ENCODE data around the gene STAG3. TPM values are rescaled to one million over a fixed set of nuclear protein-coding genes. Genes with fewer than 3 reads are reported as not detected.

The STAG3 gene
- total RNA-seq, 1 donor from 2014 or later = 1.9 TPM

GRCh38 chr7:100166970-100167911 is 10.5 kb upstream of the STAG3 start:
- H3K27me3 Mint-ChIP-seq (ENCODE audit: unreplicated experiment) = peaks cover 29% of the 10 kb centered on the region
- H3K4me3 Mint-ChIP-seq (ENCODE audit: unreplicated experiment) = peak overlapping the region; percentile 84
- H3K36me3 Mint-ChIP-seq (ENCODE audit: low read depth, unreplicated experiment) = peaks cover 5% of the 10 kb centered on the region
- H3K27ac Mint-ChIP-seq (ENCODE audit: unreplicated experiment) = no peak overlapping the region
- TF ChIP-seq CTCF (IDR thresholded peaks at IDR 0.05; ENCODE audit: unreplicated experiment) = no peak
- H3K4me1 Mint-ChIP-seq (ENCODE audit: unreplicated experiment) = peaks cover 34% of the 10 kb centered on the region
- no peak for DNase-seq (ENCODE audit: low spot score)
- no peaks in the 10 kb centered on the region for H3K9me3 Mint-ChIP-seq (ENCODE audit: unreplicated experiment)

DNA sequence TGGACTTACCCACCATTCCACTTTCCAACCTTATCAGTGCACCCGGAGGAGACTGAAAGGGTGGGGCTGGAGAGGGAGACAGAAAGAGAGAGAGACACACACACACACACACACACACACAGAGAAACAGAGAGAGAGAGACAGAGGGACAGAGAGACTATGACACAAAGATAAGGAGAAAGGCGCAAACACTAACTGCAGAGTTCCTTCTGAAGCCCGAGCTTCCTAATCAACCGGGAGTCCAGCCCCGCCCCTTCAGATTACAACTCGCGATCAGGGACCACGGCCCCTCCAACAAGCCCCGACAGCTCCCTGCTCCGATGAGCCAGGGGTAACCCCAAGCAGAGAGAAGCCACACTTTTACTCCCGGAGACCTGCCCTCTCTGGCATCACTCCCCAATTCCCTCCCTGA is 9.8 kb upstream of the STAG3 start:
- H3K27ac Mint-ChIP-seq (ENCODE audit: unreplicated experiment) = no peak overlapping the region
- no peak for TF ChIP-seq CTCF (IDR thresholded peaks at IDR 0.05; ENCODE audit: unreplicated experiment)
- peaks cover 5% of the 10 kb centered on the region for H3K36me3 Mint-ChIP-seq (ENCODE audit: low read depth, unreplicated experiment)
- H3K4me1 Mint-ChIP-seq (ENCODE audit: unreplicated experiment) = peaks cover 34% of the 10 kb centered on the region
- peak overlapping the region; percentile 84 for H3K4me3 Mint-ChIP-seq (ENCODE audit: unreplicated experiment)
- no peaks in the 10 kb centered on the region for H3K9me3 Mint-ChIP-seq (ENCODE audit: unreplicated experiment)
- H3K27me3 Mint-ChIP-seq (ENCODE audit: unreplicated experiment) = peaks cover 29% of the 10 kb centered on the region
- DNase-seq (ENCODE audit: low spot score) = no peak

DNA sequence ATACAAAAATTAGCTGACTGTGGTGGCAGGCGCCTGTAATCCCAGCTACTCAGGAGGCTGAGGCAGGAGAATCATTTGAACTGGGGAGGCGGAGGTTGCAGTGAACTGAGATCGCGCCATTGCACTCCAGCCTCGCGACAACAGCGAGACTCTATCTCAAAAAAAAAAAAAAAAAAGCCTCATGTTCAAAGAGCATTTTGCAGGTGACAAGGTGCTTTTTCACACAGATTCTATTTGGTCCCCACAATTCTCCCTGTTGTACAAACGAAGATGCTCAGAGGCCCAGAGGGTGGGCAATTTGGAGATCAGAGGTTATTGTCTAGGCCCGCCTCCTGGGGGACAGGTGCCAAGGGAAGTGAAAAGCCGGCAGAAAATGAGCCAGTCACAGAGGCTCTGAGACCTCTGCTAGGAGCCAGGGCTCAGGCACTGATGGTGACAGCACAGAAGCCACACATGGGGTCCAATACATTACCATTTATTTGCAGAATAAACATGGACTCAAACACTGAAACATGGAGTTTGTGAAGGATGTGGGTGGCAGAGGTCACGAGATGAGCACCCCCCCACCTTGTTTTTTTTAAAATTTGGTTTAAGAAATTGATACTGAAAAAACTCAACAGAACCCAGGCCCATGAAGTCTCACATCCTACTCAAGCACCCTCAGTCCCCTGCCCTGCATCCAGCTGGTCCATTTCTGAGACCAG is 8.4 kb upstream of the STAG3 start:
- peaks cover 34% of the 10 kb centered on the region for H3K27me3 Mint-ChIP-seq (ENCODE audit: unreplicated experiment)
- no peak overlapping the region for H3K4me3 Mint-ChIP-seq (ENCODE audit: unreplicated experiment)
- no peak overlapping the region for H3K27ac Mint-ChIP-seq (ENCODE audit: unreplicated experiment)
- H3K9me3 Mint-ChIP-seq (ENCODE audit: unreplicated experiment) = no peaks in the 10 kb centered on the region
- no peak for TF ChIP-seq CTCF (IDR thresholded peaks at IDR 0.05; ENCODE audit: unreplicated experiment)
- peaks cover 34% of the 10 kb centered on the region for H3K4me1 Mint-ChIP-seq (ENCODE audit: unreplicated experiment)
- peaks cover 11% of the 10 kb centered on the region for H3K36me3 Mint-ChIP-seq (ENCODE audit: low read depth, unreplicated experiment)
- DNase-seq (ENCODE audit: low spot score) = no peak

GRCh38 chr7:100170101-100170897 is 7.4 kb upstream of the STAG3 start:
- Mint-ChIP-seq H3K27ac (ENCODE audit: unreplicated experiment) (peak overlapping the region; percentile 55), H3K27me3 (ENCODE audit: unreplicated experiment) (peaks cover 36% of the 10 kb centered on the region), H3K9me3 (ENCODE audit: unreplicated experiment) (no peaks in the 10 kb centered on the region), H3K4me3 (ENCODE audit: unreplicated experiment) (peak overlapping the region; percentile 81), H3K36me3 (ENCODE audit: low read depth, unreplicated experiment) (peaks cover 20% of the 10 kb centered on the region), H3K4me1 (ENCODE audit: unreplicated experiment) (peaks cover 37% of the 10 kb centered on the region)
- TF ChIP-seq CTCF (IDR thresholded peaks at IDR 0.05; ENCODE audit: unreplicated experiment) = no peak
- DNase-seq (ENCODE audit: low spot score) = no peak
